Esophagus squamous epithelium (tissue), 5 donors: ENCODE data around the gene AGFG1. TPM values are rescaled to one million over a fixed set of nuclear protein-coding genes. Genes with fewer than 3 reads are reported as not detected.

Experiments used
- DNase-seq: peaks from one replicate; lab custom pipeline; 2025; lab: John Stamatoyannopoulos, UW
- H3K27ac ChIP-seq, 4 donors: fragments of 200-600 bp; sonication (generic); one replicate each; pipeline ENCODE4 v1.5.1; 2016 to 2019; ENCODE audit warnings: mild to moderate bottlenecking in 1 of 4
- H3K27me3 ChIP-seq, 4 donors: fragments of 200-600 bp; sonication (generic); 1 replicate in 3 of 4; 2 replicates in 1 of 4; pipeline versions ENCODE4 v1.5.1 to v1.6.0; 2017 to 2021; ENCODE audit warnings: antibody characterized with exemption in 1 of 4
- H3K36me3 ChIP-seq, 3 donors: fragments of 200-600 bp; sonication (generic); one replicate each; pipeline ENCODE4 v1.5.1; 2016 to 2019
- H3K4me1 ChIP-seq, 3 donors: fragments of 200-600 bp; sonication (generic); one replicate each; pipeline ENCODE4 v1.5.1; 2017 to 2019
- H3K4me3 ChIP-seq, 4 donors: fragments of 200-600 bp; sonication (generic); 1 replicate in 3 of 4; 2 replicates in 1 of 4; pipeline ENCODE4 v1.5.1; 2016 to 2019; ENCODE audit warnings: mild to moderate bottlenecking in 2 of 4, moderate library complexity in 1 of 4
- H3K9me3 ChIP-seq, 3 donors: fragments of 200-600 bp; sonication (generic); one replicate each; pipeline ENCODE4 v1.5.1; 2016 to 2019
- POLR2A ChIP-seq, 4 donors: fragments of 450-650 bp; IDR thresholded peaks; one replicate each; pipeline ENCODE4 v1.6.1; 2017; ENCODE audit warnings: antibody characterized with exemption in 4 of 4, mild to moderate bottlenecking in 4 of 4, moderate library complexity in 3 of 4
- WGBS, 2 donors: methylation state at CpG; one replicate each; pipeline ENCODE4 v1.1.5; 2018; 5-methylcytosine and 5-hydroxymethylcytosine counted together
- intact Hi-C: fragments of 100-400 bp; cut with DNase I; formaldehyde crosslinking; loops from one replicate; pipeline ENCODE4 v1.15.0; 2022
- total RNA-seq, 4 donors: library from RNA; depleted of rRNA; stranded (reverse); fragments of >200 nt; gene quantifications; one replicate each; pipeline ENCODE4 v1.1.0, GENCODE V29; 2016
- TF ChIP-seq, protein P1 (sequence below), 6 experiments: fragments of 450-650 bp in 4 of 6; fragments of 200-600 bp in 2 of 6; sonication (generic) in 2 of 6; IDR thresholded peaks; one replicate each; pipeline ENCODE4 v1.5.1; 2016 to 2019; ENCODE audit warnings: antibody characterized with exemption in 6 of 6, mild to moderate bottlenecking in 4 of 6, moderate library complexity in 4 of 6
- donor health status: DM: yes; HTN: yes; CAD: no.

AGFG1 gene
- total RNA-seq, 4 donors from 2014 or later = 31.3 to 78.4 (median 66.6) TPM

DNA sequence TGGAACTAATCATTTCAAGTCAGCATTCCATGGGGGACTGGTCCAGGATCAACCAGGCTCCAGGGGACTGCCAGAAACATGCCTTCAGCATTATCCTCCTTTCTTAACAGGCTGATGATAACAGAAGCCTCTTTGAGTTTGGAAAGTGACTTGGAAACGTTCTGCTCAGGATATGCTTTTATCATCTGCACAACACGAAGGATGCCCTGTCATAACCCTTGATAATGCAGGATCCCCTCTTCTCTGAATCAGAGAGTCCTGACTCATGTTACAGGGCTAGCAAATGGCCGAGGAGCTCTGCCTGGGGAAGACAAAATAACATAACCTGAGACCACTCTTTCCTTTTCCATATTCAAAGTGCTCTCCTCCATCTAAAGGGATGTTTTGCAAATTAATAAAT is 136.0 kb downstream of the AGFG1 start:
- DNase-seq = no peak
- H3K4me3 ChIP-seq = no peak overlapping the region
- H3K4me1 ChIP-seq = no peaks in the 10 kb centered on the region
- intact Hi-C loops = no loop called here
- WGBS, 2 donors = 49 to 65% methylated on average over 3 of the region's 3 CpGs
- TF ChIP-seq POLR2A (IDR thresholded peaks at IDR 0.05) = no peak
- TF ChIP-seq, protein P1, sequence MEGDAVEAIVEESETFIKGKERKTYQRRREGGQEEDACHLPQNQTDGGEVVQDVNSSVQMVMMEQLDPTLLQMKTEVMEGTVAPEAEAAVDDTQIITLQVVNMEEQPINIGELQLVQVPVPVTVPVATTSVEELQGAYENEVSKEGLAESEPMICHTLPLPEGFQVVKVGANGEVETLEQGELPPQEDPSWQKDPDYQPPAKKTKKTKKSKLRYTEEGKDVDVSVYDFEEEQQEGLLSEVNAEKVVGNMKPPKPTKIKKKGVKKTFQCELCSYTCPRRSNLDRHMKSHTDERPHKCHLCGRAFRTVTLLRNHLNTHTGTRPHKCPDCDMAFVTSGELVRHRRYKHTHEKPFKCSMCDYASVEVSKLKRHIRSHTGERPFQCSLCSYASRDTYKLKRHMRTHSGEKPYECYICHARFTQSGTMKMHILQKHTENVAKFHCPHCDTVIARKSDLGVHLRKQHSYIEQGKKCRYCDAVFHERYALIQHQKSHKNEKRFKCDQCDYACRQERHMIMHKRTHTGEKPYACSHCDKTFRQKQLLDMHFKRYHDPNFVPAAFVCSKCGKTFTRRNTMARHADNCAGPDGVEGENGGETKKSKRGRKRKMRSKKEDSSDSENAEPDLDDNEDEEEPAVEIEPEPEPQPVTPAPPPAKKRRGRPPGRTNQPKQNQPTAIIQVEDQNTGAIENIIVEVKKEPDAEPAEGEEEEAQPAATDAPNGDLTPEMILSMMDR (IDR thresholded peaks at IDR 0.05) = no peak
- H3K9me3 ChIP-seq = no peaks in the 10 kb centered on the region
- no peaks in the 10 kb centered on the region for H3K36me3 ChIP-seq
- no peak overlapping the region for H3K27ac ChIP-seq
- peaks cover 0 to 5% (median 0%) of the 10 kb centered on the region in 4 donors for H3K27me3 ChIP-seq

DNA sequence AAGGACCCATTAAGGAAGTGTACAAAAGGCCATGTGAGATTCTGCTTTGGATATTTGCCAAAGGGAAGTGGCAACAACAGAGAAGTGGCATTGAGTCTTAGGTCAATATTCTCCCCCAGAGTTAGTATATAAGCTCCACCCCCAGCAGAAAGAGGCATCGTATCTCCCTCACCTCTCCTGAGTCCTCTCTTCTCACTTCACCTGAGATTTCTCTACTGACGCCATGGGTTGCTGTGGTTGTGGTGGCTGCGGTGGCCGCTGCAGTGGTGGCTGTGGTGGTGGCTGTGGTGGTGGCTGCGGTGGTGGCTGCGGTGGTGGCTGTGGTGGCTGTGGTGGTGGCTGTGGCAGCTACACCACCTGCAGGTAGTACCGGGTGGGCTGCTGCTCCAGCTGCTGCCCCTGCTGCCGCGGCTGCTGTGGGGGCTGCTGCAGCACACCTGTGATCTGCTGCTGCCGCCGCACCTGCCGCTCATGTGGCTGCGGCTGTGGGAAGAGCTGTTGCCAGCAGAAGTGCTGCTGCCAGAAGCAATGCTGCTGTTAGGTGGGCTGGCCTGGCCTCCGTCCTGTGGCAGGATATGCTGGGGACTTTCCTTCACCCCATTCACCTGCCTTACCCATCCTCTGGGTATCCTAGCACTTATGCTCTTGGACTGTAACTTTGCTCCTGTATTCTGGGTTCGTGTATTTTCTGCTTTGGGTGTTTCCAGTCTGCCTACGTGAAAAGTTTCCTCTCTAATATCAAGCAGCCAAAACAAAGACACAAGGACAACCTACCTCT is 136.8 kb downstream of the AGFG1 start:
- H3K9me3 ChIP-seq = no peaks in the 10 kb centered on the region
- 67 to 69% methylated on average over 5 to 10 of the region's 16 CpGs for WGBS, 2 donors
- no peaks in the 10 kb centered on the region for H3K4me1 ChIP-seq
- H3K4me3 ChIP-seq = no peak overlapping the region
- H3K27me3 ChIP-seq = peaks cover 0 to 5% (median 0%) of the 10 kb centered on the region in 4 donors
- DNase-seq = no peak
- intact Hi-C loops = no loop called here
- no peaks in the 10 kb centered on the region for H3K36me3 ChIP-seq
- no peak for TF ChIP-seq POLR2A (IDR thresholded peaks at IDR 0.05)
- TF ChIP-seq, protein P1 (IDR thresholded peaks at IDR 0.05) = no peak
- no peak overlapping the region for H3K27ac ChIP-seq

DNA sequence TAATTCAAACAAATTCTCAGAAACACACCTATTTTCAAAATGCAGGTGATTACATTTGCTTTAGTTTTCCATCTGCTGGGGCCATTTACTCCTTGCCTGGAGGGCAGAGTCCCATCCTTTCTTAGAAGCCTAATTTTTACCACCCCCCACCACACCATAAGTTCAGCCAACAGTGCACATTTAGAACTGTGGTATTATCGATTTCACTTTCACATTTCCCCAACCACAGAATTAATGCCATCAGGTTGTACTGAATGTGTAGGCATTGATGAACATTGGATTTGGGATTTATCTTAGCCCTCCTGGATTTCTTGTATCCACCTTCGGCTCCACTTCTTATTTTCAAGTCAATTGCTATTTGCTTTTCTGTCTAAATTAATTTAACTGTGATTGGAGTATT is 138.2 kb downstream of the AGFG1 start:
- H3K27me3 ChIP-seq = peaks cover 0 to 5% (median 0%) of the 10 kb centered on the region in 4 donors
- no peak for DNase-seq
- H3K4me3 ChIP-seq = no peak overlapping the region
- H3K36me3 ChIP-seq = no peaks in the 10 kb centered on the region
- no peak overlapping the region for H3K27ac ChIP-seq
- no peaks in the 10 kb centered on the region for H3K4me1 ChIP-seq
- no peaks in the 10 kb centered on the region for H3K9me3 ChIP-seq
- 68 to 86% methylated on average over 2 of the region's 2 CpGs for WGBS, 2 donors
- intact Hi-C loops = no loop called here
- TF ChIP-seq POLR2A (IDR thresholded peaks at IDR 0.05) = no peak
- TF ChIP-seq, protein P1 (IDR thresholded peaks at IDR 0.05) = no peak

Other genes with a start within 250 kb of the AGFG1 start
- 10 to 100 TPM; 66.8 to 91.0 (median 84.8) TPM for gene MFF, start 146.9 kb upstream of the AGFG1 start, total RNA-seq
- gene TM4SF20, start 92.8 kb upstream of the AGFG1 start, total RNA-seq = not detected
- not detected for gene SCYGR1, start 84.2 kb upstream of the AGFG1 start, total RNA-seq
- gene SCYGR2, start 126.7 kb downstream of the AGFG1 start, total RNA-seq = not detected
- gene SCYGR3, start 142.7 kb downstream of the AGFG1 start, total RNA-seq = not detected
- not detected for gene SCYGR4, start 145.3 kb downstream of the AGFG1 start, total RNA-seq
- not detected for gene SCYGR5, start 194.6 kb downstream of the AGFG1 start, total RNA-seq
- 1 to 10 TPM in 1 of 4 donors, under 1 TPM in 3; 0.42 to 1.1 (median 0.56) TPM for gene SLC19A3, start 245.9 kb downstream of the AGFG1 start, total RNA-seq